Measurements from ENCODE around the gene MAP3K4.
"Not testable (repeated sequence)": the region's sequence is repeated elsewhere in the genome, so short reads cannot be mapped to it uniquely, and the experiment has no call there.

MAP3K4 gene

DNA sequence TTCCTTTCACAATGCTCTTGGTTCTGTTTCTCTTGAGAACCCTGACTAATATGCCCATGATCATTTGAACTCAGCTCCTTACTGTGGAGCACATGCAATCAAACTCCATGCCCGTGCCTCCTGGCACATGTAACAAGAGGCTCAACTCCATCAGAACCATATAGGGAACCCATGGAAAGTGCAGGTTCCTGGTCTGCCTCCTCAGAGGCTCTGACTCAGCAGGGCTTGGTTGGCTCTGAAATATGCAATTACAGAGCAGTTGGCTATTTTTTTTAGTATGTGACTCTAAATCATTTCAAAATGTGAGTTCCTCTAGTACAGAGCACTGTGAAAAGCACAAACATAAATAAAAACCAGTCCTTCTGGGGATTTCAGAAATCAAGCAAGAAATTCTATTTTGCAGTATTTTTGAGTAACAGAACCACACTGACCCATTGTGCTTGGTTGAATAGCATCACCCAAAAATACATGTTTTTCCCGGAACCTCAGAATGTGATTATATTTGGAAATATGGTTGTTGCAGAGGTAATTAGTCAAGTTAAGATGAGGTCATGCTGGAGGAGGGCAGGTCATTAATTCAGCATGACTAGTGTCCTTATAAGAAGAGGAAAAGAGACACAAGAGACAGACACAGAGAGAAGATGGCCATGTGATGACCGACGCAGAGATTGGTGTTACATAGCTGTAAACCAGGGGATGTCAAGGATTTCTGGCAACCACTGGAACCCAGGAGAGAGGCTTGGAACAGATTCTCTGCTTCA, 13.2 kb upstream of the MAP3K4 start:
- TF ChIP-seq ZNF274 (IDR thresholded peaks at IDR 0.05; ENCODE audit: low read depth, low read length), result no peak
- H3K4me3 ChIP-seq (ENCODE audit: low read length), result no peak overlapping the region

DNA sequence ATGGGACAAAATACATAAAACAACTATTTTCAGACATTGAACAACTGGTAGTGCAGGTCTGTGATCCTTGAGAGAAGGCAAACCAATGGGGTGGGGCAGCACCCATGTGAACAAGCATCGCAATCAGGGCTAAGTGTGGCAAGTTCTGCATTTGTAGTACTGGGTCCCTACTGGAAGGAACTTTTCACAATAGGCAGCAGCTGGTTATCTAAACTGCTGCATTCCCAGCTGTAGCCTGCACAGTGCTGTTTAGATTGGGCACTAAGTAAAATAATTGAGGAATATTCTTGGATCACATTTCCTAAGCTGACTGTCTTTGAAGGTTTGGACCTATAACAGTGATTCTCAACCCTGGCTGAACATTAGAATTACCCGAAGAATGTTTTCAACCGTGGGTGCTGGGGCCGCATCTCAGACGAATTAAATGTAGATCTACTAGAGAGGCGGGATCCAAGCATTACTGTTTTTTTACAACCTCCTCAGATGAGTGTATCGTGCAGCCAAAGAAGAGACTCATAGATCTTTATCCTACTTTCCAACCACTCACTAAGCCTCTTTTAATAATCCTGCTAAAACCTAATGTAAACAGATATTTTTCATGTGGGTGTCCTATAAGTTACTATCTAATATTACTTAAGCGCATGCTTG, 12.4 kb upstream of the MAP3K4 start:
- TF ChIP-seq ZNF274 (IDR thresholded peaks at IDR 0.05; ENCODE audit: low read depth, low read length), result no peak
- H3K4me3 ChIP-seq (ENCODE audit: low read length), result no peak overlapping the region

DNA sequence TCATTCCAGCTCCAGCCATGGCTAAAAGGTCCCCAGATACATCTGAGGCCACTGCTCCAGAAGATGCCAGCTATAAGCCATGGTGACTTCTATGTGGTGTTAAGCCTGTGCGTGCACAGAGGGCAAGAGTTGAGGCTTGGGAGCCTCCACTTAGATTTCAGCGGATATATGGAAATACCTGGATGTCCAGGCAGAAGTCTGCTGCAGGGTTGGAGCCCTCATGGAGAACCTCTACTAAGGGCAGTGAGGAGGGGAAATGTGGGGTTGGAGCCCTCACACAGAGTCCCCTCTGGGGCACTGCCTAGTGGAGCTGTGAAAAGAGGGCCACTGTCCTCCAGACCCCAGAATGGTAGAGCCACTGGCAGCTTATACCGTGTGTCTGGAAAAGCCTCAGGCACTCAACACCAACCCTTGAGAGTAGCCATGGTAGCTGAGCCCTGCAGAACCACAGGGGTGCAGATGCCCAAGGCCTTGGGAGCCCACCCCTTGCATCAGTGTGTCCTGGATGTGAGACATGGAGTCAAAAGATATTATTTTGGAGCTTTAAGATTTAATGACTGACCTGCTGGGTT, 8.1 kb upstream of the MAP3K4 start:
- not testable (repeated sequence) for H3K4me3 ChIP-seq (ENCODE audit: low read length)

DNA sequence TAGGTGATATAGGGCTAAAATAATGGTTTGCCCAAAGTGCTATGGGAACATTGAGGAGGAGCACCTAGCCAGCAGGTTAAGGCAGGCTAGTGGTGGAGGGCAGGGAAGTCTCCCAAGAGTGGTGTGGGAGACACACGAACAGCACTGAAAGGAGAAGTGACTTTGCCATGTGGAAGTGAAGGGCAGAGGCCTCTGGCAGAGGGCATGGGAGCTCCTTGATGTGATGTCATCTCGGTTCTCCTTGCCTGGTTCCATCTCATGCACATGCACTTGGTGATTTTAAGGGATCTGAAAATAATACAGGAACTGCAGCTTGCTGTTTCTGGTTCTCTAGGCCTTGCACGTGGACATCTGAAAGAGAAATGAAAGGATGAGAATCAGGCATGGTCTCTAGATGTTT, 4.7 kb upstream of the MAP3K4 start:
- TF ChIP-seq ZNF274 (IDR thresholded peaks at IDR 0.05; ENCODE audit: low read depth, low read length), result no peak
- H3K4me3 ChIP-seq (ENCODE audit: low read length), result no peak overlapping the region

- no peak overlapping the region for H3K4me3 ChIP-seq (ENCODE audit: low read length)
- no peak for TF ChIP-seq ZNF274 (IDR thresholded peaks at IDR 0.05; ENCODE audit: low read depth, low read length)
Observed at GRCh38 chr6:160987265-160987664, 4.3 kb upstream of the MAP3K4 start.

GRCh38 chr6:160990847-160991405, 643 bp upstream of the MAP3K4 start:
- H3K4me3 ChIP-seq (ENCODE audit: low read length), result peak overlapping the region; percentile 90
- TF ChIP-seq ZNF274 (IDR thresholded peaks at IDR 0.05; ENCODE audit: low read depth, low read length), result no peak

GRCh38 chr6:160992061-160992979, 751 bp downstream of the MAP3K4 start:
- TF ChIP-seq ZNF274 (IDR thresholded peaks at IDR 0.05; ENCODE audit: low read depth, low read length), result no peak
- H3K4me3 ChIP-seq (ENCODE audit: low read length), result peak overlapping the region; percentile 90

DNA sequence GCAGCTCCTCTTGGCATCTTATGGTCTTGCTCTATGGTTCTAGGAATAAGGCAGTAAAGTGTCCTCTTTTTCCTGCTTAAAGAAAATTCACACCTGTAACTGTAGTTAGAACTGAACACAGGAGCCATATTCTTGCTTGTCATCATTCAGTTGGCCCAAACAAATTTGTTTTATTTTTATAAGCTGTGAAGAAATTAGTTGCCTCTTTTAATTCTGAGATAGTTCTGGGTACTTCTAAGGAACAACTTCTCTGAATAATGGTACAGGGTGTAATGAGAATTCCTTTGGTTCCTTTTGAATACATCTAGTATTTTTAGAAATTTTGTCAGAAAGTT, 1.4 kb downstream of the MAP3K4 start:
- peak overlapping the region; percentile 90; the same call in 1 of the 2 replicates for H3K4me3 ChIP-seq (ENCODE audit: low read length)
- no peak for TF ChIP-seq ZNF274 (IDR thresholded peaks at IDR 0.05; ENCODE audit: low read depth, low read length)

DNA sequence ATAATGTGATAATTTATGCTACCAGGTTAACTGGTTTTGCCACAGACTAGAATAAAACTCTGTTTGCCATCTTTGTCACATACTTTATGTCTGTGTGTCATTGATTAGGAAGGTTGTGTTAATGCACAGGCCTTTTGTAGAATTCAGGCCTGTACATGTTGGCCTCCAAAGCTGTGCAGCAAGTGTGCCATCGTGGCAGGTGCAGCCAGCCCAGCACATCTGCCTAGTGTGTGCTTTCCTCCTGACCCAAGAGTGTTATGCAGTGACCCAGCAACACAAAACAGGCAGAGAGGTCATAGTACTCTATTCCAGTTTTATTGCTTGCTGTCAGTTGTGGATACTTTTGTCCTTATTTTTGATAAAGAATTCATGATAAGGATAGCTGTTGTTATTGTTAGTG, 3.7 kb downstream of the MAP3K4 start:
- TF ChIP-seq ZNF274 (IDR thresholded peaks at IDR 0.05; ENCODE audit: low read depth, low read length), result no peak
- H3K4me3 ChIP-seq (ENCODE audit: low read length), result no peak overlapping the region

- TF ChIP-seq ZNF274 (IDR thresholded peaks at IDR 0.05; ENCODE audit: low read depth, low read length), result no peak
Observed at GRCh38 chr6:160996131-160996601, 4.6 kb downstream of the MAP3K4 start.

DNA sequence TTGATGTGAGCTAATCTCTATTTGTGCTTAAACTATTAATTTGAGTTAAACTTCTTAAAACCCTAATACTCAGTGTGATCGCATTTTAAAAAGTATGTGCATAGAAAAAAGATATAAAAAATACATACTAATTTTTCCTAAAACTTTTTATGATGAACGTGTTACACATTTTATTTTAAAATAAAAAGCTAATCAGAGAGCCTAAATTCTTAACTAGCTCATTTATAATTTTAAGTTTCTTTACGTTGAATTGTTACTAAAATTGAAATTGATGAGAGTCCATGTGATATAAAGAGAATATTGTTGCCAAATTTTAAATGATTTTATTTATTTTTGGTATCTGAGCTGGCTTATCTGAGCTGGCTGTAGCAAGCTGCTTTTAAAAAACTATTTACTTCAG, 6.6 kb downstream of the MAP3K4 start:
- TF ChIP-seq ZNF274 (IDR thresholded peaks at IDR 0.05; ENCODE audit: low read depth, low read length), result no peak
- H3K4me3 ChIP-seq (ENCODE audit: low read length), result no peak overlapping the region

More at GRCh38 chr6:160996131-160996601, 4.6 kb downstream of the MAP3K4 start:
- H3K4me3 ChIP-seq (ENCODE audit: low read length), result no peak overlapping the region

- no peak for TF ChIP-seq ZNF274 (IDR thresholded peaks at IDR 0.05; ENCODE audit: low read depth, low read length)
- no peak overlapping the region for H3K4me3 ChIP-seq (ENCODE audit: low read length)
Observed at GRCh38 chr6:160998766-160999165, 7.2 kb downstream of the MAP3K4 start.

- no peak overlapping the region for H3K4me3 ChIP-seq (ENCODE audit: low read length)
- no peak for TF ChIP-seq ZNF274 (IDR thresholded peaks at IDR 0.05; ENCODE audit: low read depth, low read length)
Observed at GRCh38 chr6:160999516-160999915, 7.9 kb downstream of the MAP3K4 start.

GRCh38 chr6:161000632-161001031, 9.1 kb downstream of the MAP3K4 start:
- no peak for TF ChIP-seq ZNF274 (IDR thresholded peaks at IDR 0.05; ENCODE audit: low read depth, low read length)
- no peak overlapping the region for H3K4me3 ChIP-seq (ENCODE audit: low read length)

Data from GM08714 (cell line).